HuH-7 (cell line): ENCODE results near the gene NFATC3.

Experiments
- DNase-seq: peaks from one replicate; pipeline ENCODE4 v3.0.0; 2011; ENCODE audit warnings: low spot score

Gene NFATC3

DNA sequence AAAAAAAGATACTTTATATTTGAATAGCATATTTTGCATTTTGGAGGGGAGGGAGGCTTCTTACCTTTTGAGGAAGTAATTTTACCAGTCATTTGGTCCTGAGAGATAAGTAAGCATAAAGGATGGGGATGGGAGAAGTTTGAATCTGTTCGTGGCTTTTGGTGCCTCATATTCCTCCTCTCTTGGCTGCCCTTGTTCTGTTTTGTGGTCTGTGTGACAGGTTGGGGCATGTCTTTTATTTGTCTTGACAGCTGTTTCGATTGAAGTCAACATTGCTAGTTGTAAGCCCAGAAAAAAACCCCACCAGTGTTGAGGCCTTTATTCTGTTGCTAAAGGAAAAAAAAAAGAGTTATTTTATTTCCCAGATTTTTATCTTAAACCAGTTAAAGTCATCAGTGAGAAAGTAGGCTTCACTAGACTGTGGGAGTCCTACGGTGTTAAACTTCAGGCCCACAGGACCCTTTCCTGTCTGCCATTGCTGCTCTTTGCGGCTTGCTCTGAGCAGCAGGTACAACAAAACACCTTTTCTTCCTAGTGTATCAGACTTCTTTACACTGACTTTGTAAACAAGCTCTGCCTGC, 190.5 kb downstream of the NFATC3 start:
- no peak for DNase-seq

GRCh38 chr16:68276223-68276622, 191.1 kb downstream of the NFATC3 start:
- DNase-seq, result no peak
